Ectodermal cell (in vitro differentiated cells): ENCODE measurements around the gene POTEI. TPM values are rescaled to one million over a fixed set of nuclear protein-coding genes. Genes with fewer than 3 reads are reported as not detected.
"Not testable (repeated sequence)": the region's sequence is repeated elsewhere in the genome, so short reads cannot be mapped to it uniquely, and the experiment has no call there.

Source experiments
- H3K27ac ChIP-seq: 2 replicates; pipeline ENCODE4 v1.7.0; 2013; ENCODE audit warnings: mild to moderate bottlenecking, low read depth, low read length; ENCODE audit not compliant: insufficient read depth, poor library complexity, severe bottlenecking
- H3K27me3 ChIP-seq: 2 replicates; pipeline ENCODE4 v1.7.0; 2013; ENCODE audit warnings: mild to moderate bottlenecking, low read length; ENCODE audit not compliant: insufficient read depth, control insufficient read depth, poor library complexity, severe bottlenecking
- H3K36me3 ChIP-seq: one replicate; pipeline ENCODE4 v1.7.0; 2013; ENCODE audit warnings: low read length; ENCODE audit not compliant: control insufficient read depth, insufficient read depth
- H3K4me1 ChIP-seq: one replicate; pipeline ENCODE4 v1.7.0; 2013; ENCODE audit warnings: low read length; ENCODE audit not compliant: control insufficient read depth, insufficient read depth
- H3K4me3 ChIP-seq: 2 replicates; pipeline ENCODE4 v1.7.0; 2013; ENCODE audit warnings: low read depth, low read length, control low read depth; ENCODE audit not compliant: insufficient read depth
- H3K9me3 ChIP-seq: 2 replicates; pipeline ENCODE4 v1.7.0; 2013; ENCODE audit warnings: mild to moderate bottlenecking, low read length, moderate library complexity; ENCODE audit not compliant: control insufficient read depth
- WGBS, 2 experiments: methylation state at CpG; one replicate each; pipeline ENCODE4 v1.1.7; 2013; ENCODE audit warnings: missing lambda C conversion rate in 2 of 2; 5-methylcytosine and 5-hydroxymethylcytosine counted together
- polyA plus RNA-seq, 4 experiments: library from polyadenylated mRNA; stranded (reverse); fragments of 50-300 nt; gene quantifications; one replicate each; pipeline ENCODE4 v1.2.3, GENCODE V29; 2013

The POTEI gene
- not detected for polyA plus RNA-seq (2013, experiment 1 of 4)
- 0.09 TPM for polyA plus RNA-seq (2013, experiment 2 of 4)
- 0.05 TPM for polyA plus RNA-seq (2013, experiment 3 of 4)
- polyA plus RNA-seq (2013, experiment 4 of 4) = 0.08 TPM

DNA sequence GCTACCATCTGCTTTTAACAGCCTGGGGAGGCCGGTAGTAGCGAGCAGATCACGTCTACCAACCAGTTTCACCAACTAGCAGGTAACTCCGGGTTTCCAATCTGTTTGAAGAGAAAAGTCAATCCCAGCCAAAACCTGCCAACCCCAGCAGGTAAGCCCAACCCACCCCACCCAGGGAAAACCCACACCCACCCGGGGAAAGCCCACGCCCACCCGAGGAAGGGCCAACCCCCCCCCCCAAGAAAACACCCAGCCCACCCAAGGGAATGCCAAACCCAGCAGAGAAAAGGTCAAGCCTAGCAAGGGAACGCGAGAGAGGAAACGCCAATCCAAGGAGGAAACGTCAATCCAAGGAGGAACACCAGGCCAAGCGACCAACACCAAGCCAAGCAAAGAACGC is at the start of gene POTEI:
TSS of gene POTEI (minus strand) at position 101 of the 400 bp plus-strand sequence. CDS start at position 8, 93 bp downstream.
- H3K27me3 ChIP-seq = not testable (repeated sequence)

DNA sequence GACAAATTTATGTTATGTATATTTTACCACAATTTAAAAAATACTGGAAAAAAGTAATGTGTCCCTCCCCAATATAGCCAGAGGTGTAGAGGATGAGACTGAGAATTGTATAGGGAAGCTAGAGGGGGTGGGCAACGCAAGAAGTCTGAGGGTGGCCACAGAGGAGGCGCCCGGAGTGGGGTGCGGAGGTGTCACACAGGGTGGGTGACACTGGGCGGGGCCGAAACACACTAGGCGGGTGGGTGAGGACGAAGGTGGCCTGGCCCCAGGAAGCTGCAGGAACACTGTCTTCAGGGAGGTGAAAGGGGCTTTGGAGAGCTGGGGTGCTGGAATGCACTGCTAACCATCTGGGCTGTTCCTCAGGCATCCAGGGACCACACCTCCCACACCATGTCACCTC is 47.3 kb upstream of the POTEI start:
- not testable (repeated sequence) for H3K9me3 ChIP-seq, H3K27ac ChIP-seq, H3K4me1 ChIP-seq, H3K36me3 ChIP-seq, H3K27me3 ChIP-seq, H3K4me3 ChIP-seq
- no CpG with 5 or more reads among the region's 8 CpGs for WGBS, 2 experiments

More for the DNA sequence above, at the start of gene POTEI:
- H3K4me3 ChIP-seq, H3K4me1 ChIP-seq, H3K36me3 ChIP-seq, H3K27ac ChIP-seq, H3K9me3 ChIP-seq: not testable (repeated sequence)
- WGBS, 2 experiments = no CpG with 5 or more reads among the region's 13 CpGs

- no CpG with 5 or more reads among the region's 4 CpGs for WGBS, 2 experiments
- not testable (repeated sequence) for H3K4me1 ChIP-seq, H3K27me3 ChIP-seq, H3K9me3 ChIP-seq, H3K27ac ChIP-seq, H3K4me3 ChIP-seq, H3K36me3 ChIP-seq
Measured at GRCh38 chr2:130554178-130554577, 45.0 kb upstream of the POTEI start.

DNA sequence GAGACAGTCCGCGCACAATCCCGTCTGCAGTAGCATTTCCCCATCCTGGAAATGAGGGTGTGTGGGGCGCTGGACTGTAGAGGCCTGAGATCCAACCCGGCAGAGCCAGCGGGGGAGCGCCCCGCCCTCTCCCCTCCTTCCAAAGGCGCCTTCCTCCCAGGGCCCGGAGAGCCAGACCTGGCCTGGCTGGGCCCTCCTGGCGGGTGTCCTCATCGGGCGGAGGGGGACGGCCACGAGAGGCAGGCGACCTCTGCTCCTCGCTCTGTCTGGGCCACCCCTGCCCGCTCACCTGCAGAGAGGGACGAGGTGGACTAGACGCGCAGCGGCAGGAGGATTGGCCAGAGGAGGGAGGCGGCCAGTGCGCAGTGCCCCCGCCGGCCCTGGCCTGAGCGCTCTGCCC is 40.3 kb upstream of the POTEI start:
- no CpG with 5 or more reads among the region's 27 CpGs for WGBS, 2 experiments
- not testable (repeated sequence) for H3K4me1 ChIP-seq

DNA sequence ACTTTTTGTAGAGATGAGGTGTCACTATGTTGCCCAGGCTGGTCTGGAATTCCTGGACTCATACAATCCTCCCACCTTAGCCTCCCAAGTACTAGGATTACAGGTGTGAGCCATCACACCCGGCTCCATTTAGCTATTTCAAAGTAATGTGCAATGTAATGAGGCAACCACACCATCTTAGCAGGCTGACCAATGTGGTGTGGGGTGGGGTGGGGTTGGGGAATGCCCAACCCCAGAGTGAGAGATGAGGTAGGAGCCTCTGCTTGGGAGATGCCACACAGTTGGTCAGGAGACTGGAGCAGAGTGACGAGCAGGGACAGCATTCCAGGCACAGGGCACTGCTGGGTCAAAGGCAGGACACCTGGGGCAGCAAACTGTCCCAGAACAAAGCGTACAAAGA is 39.3 kb upstream of the POTEI start:
- H3K4me3 ChIP-seq, H3K4me1 ChIP-seq, H3K27me3 ChIP-seq, H3K9me3 ChIP-seq, H3K27ac ChIP-seq, H3K36me3 ChIP-seq: not testable (repeated sequence)
- WGBS, 2 experiments = no CpG with 5 or more reads among the region's 3 CpGs

More for the DNA sequence above, 40.3 kb upstream of the POTEI start:
- not testable (repeated sequence) for H3K4me3 ChIP-seq, H3K36me3 ChIP-seq, H3K9me3 ChIP-seq, H3K27ac ChIP-seq, H3K27me3 ChIP-seq

DNA sequence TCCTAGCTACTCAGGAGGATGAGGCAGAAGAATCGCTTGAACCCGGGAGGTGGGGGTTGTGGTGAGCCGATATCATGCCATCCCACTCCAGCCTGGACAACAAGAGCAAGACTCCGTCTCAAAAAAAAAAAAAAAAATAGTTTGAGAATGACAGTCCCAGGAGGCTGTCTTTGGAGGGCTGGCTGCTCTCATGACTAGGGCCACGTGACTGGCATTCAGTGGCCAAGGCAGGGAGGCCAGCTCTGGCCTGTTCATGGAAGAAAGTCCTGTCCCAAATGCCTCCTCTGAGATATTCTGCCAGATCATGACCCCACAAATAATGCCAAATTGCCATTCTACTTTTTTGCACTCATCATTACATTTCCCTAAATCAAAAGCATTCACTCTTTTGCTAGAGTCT is 35.9 kb upstream of the POTEI start:
- not testable (repeated sequence) for H3K27ac ChIP-seq, H3K4me1 ChIP-seq, H3K27me3 ChIP-seq, H3K4me3 ChIP-seq, H3K36me3 ChIP-seq, H3K9me3 ChIP-seq
- WGBS, 2 experiments = no CpG with 5 or more reads among the region's 5 CpGs

GRCh38 chr2:130543785-130544528 is 34.8 kb upstream of the POTEI start:
- not testable (repeated sequence) for H3K4me3 ChIP-seq, H3K9me3 ChIP-seq, H3K27ac ChIP-seq, H3K4me1 ChIP-seq, H3K27me3 ChIP-seq, H3K36me3 ChIP-seq
- WGBS, 2 experiments = no CpG with 5 or more reads among the region's 12 CpGs

DNA sequence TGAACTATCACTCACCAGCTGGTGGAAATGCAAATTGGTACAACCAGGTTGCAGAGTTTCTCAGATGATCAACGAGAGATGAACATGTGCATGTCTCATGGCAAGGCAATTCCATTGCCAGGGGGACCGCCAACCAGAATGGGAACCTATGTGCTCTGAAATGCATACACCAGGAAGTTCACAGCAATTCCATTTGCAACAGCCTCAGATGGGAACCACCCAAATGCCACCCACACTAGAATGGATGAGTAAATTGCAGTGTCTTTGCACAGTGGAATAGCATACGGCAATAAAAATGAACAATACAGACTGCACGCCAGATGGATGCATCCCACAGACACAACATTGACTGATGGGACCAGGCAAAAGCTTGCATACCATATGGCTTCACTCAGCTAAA is 33.7 kb upstream of the POTEI start:
- H3K4me1 ChIP-seq, H3K36me3 ChIP-seq, H3K4me3 ChIP-seq, H3K27me3 ChIP-seq, H3K9me3 ChIP-seq, H3K27ac ChIP-seq: not testable (repeated sequence)
- no CpG with 5 or more reads among the region's 4 CpGs for WGBS, 2 experiments

DNA sequence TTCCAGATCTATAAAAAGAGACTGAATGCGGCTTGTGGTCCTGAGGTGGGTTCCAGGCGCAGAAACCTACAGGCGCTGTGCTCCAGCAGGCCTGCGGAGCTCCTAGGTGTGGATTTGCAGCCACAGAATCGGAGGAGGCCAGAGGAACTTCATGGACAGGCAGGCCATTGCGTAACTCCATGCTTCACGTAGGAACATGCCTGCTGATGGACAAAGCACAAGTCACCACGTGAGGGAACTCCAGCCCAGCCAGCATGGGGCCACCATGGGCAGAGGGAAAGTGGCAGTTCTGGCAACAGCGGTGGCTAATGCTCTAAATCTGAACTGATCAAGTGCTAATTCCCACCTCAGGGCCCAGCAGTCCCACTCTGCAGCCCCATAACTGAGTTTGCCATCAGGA is 29.1 kb upstream of the POTEI start:
- H3K27me3 ChIP-seq, H3K4me3 ChIP-seq, H3K4me1 ChIP-seq, H3K9me3 ChIP-seq, H3K36me3 ChIP-seq, H3K27ac ChIP-seq: not testable (repeated sequence)
- no CpG with 5 or more reads among the region's 9 CpGs for WGBS, 2 experiments

DNA sequence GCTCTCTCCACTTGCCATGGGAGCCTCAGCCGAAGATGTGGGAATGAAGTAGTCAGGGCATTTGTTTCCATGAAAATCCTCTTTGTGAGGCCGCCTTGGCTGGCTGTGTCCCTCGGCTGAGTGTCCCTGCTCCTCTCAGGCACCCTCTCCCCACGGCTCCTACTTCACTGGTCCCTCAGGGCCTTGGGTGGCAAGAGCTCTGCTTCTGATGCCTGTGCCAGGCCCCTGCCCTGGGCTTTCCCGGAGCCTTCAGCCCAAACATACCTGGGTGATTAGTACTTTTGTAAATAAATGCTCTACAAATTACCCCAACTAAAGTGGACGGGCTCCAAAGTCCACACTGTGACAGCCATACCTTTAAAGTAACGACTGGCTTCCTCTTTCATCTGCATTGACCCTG is 27.5 kb upstream of the POTEI start:
- WGBS, 2 experiments = no CpG with 5 or more reads among the region's 7 CpGs
- not testable (repeated sequence) for H3K27me3 ChIP-seq, H3K36me3 ChIP-seq, H3K9me3 ChIP-seq, H3K4me3 ChIP-seq, H3K4me1 ChIP-seq, H3K27ac ChIP-seq

DNA sequence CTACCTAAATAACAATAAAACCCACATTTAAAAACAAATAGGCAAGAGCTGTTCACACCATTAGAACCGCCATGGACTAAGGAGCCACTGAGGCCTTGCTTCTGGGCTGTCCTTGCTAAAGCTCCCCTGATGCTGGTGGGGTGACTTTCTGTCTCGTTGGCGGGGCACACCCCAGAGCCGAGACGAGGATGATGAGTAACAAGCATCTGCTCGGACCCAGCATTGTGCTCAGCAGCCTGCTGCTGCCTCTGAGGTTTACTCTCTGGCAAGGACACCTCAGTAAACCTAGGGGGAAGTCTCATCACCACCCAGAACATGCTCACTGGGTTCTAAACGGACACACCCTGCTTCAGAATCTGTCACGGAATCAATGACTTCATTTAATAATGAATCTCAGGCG is 22.5 kb upstream of the POTEI start:
- H3K27me3 ChIP-seq, H3K27ac ChIP-seq, H3K4me1 ChIP-seq, H3K36me3 ChIP-seq, H3K9me3 ChIP-seq, H3K4me3 ChIP-seq: not testable (repeated sequence)
- no CpG with 5 or more reads among the region's 9 CpGs for WGBS, 2 experiments
